NCI-H1436 treated with DMSO at 0.1 percent for 48 hours (cell line): ENCODE data around the gene NEK1.
"Not testable (repeated sequence)": the region's sequence is repeated elsewhere in the genome, so short reads cannot be mapped to it uniquely, and the experiment has no call there.

ENCODE experiments used
- DNase-seq: peaks from one replicate; lab custom pipeline; 2025; lab: John Stamatoyannopoulos, UW

The NEK1 gene

DNA sequence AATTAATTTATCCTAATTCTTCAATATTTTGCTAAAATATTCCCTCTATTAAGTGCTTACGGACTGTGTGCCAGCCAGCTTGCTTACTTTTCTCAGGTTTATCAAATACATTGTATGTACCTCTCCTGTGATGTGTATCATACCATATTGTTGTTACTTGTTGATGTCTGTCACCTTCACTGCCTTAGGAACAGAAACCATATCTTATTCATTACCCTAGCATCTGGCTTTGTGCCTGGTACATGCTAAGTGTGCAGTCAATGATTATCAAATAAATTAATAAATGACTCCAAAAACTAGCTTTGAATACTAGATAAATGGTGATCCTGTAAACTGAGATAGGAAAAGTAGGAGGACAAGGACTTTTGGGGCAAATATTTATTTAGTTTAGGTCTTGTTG lies 14.9 kb upstream of the NEK1 start:
- DNase-seq = no peak

DNA sequence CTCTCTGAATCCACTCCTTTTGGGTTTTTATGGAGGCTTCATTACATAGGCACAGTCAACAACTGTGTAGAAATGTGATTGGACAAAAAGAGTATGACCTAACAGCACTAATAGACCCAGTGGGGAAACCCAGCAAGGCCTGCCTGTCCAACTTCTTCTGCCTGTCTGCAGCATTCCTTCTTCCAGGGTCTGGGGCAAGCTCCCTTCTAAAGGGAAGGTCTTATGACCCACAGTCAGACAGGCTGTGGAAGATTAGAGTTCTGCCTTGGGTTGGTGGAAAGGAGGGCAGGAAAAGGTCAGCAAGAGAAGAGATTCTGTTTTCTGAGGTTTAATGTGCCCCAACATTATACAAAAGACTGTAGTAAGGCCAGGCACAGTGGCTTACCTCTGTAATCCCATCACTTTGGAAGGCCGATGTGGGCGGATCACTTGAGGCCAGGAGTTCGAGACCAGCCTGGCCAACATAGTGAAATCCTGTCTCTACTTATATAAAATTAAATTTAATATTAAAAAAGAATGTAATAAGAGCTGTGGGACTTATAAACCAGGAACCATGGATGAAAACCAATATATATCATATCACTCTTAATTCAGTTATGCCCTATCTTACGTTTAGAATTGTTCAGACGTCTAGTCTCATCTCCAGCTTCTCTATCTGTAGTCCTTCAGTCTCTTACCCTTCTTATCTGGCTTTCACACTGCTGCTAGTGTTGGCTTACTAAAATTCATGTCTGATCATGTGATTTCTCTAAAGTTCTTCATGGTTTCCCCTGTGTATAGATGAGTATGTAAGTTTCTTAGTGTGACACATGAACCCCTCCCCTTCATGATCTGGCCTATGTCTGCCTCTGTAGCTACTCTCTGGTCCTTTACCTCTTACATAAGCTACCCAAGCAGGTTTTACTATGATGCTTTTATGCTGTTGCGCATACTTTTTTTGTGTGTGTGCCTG lies 14.2 kb upstream of the NEK1 start:
- no peak for DNase-seq

DNA sequence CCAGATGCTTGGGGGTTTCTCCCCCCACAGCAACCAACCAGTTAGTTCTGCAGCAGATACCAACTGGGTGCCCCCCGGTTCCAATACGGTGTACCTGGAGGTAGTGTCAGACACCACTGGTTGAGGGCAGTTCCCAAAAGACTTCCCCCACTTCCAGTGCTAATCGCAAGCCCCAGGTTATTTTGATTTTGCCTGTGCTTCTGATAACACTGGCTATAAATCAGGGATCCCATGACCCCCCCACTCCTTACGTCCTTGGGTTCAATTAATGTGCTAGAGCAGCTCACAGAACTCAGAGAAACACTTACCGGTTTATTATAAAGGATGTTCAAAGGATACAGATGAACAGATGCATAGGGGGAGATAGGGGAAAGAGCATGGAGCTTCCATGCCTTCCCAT lies 13.5 kb upstream of the NEK1 start:
- no peak for DNase-seq

DNA sequence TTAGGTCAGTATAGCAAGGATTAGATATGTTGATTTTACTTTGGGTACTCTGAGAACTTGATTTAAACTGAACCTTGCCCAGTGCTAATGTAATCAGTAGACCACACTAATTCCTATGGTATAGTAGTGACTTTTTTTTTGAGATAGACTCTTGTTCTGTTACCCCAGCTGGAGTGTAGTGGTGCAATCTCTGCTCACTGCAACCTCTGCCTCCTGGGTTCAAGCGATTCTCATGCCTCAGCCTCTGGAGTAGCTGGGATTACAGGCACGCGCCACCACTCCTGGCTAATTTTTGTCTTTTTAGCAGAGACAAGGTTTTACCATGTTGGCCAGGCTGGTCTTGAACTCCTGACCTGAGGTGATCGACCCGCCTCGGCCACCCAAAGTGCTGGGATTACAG lies 11.6 kb upstream of the NEK1 start:
- DNase-seq = not testable (repeated sequence)

DNA sequence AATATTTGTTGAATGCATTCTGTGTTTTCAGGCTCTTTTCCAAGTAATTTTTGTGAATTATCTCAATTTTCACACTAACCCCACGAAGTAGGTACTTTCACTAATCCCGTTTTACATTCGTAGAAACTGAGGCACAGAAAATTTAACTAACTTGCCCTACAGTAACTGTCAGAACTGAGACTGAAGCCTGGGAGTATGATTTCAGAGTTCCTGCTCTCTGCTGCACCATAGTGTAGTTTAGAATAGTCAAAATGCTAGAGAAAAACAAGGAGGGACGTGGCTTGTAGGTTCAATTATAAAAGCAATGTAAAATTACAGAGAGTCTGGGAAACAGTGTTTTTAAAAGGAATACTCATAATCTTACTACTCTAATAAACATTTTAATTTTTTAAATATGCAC lies 10.2 kb upstream of the NEK1 start:
- DNase-seq = no peak

DNA sequence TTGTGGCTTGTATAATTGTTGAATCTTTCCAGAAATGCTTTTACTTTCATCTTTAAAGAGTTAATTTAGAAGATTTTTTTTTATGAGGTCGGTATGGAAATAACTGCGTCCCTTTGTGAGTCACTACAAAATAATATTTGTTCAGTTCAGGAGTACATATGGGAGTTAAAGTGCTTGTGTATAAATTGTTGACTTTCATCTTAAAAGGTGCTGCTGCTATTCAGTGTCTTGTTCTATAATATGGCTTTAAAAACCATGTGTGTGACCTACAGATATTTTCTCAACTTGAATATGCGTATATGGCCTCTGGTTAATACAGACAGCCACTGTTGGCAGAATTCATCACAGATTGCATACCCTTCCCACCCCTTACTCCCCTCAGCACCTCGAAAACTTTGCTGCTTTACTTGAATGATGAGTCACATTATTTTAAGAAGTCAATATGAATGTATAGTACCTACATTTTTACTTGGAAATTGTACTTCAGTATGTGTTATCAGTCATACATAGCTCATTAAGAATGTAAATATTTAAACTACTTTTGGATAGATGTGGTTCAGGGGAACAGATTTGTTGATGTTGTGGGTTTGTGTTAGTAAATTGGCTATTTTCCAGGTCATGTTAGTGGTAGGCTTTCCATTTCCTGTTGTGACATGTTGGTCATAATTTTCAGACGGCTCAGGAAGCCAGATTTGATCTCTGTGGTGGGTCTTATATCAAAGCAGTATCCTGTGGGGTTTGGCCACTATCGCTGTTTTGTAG lies 9.5 kb upstream of the NEK1 start:
- DNase-seq = no peak

DNA sequence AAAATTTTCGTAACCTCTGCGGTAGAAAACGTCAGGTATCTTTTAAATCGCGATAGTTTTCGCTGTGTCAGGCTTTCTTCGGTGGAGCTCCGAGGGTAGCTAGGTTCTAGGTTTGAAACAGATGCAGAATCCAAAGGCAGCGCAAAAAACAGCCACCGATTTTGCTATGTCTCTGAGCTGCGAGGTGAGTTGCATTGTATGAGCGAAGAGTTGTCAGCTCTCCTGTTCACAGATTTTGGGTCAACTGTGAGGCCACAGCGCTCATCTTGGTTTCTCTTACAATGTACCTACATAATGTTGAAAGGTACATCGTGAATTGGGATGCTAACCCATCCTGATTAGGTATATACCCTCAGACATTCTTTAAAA lies 8.5 kb upstream of the NEK1 start:
- no peak for DNase-seq

DNA sequence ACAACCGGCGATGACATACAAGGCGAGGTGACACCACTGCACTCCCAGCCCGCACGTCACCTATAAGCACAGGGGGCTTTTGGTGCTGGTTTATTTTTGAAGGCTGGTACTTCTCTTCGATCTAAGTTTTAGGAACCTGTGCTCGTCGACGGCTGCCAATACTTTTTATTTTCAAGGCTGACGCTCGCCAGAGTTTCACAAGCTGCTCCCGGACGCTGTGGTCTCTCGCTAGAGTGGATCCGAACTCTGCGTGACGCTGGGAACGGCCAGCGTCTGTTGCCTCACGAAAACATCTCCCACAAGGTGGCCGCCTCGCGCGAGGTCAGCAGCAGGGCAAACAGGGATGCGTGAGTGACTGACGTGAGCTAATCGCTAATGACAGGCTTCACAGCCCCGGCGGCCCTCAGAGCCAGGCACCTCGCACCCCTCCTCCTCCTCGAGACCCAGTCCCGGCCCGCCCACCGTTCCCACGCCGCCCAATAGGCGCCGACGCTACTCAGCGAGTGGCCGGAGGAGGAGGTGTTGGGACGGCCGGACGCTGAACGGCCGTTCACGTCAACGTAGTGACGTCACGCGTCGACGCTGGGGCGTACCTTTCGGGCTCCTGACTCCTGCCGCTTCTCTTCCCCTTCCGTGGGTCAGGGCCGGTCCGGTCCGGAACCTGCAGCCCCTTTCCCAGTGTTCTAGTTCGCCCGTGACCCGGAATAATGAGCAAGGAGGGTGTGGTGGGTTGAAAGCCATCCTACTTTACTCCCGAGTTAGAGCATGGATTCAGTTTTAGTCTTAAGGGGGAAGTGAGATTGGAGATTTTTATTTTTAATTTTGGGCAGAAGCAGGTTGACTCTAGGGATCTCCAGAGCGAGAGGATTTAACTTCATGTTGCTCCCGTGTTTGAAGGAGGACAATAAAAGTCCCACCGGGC lies 7.8 kb upstream of the NEK1 start, which contains the start of gene CLCN3:
Gene CLCN3 (plus strand): TSS at position 621 of the 922 bp plus-strand sequence. CDS start 15,351 bp downstream, outside the sequence.
- DNase-seq = peak; percentile 63

DNA sequence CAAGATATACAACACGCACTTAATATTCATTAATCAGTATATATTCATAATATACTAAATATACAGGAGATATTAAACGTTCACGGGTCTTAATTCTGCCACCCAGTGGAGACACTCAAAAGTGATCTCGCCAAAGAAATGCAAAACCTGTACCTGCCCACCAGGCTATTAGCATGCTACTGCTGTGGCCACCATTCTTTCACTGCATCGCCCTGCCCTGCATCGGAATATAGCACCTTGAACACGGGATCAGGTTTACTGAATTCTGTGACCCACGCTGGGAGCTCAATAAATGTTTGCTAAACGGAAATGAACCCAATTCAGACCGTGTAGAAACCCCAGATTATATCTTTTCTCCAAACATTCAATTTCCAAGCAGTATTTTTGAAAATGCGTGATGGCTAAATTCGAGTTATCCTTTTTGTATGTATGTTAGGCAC lies 7.2 kb upstream of the NEK1 start:
- no peak for DNase-seq

DNA sequence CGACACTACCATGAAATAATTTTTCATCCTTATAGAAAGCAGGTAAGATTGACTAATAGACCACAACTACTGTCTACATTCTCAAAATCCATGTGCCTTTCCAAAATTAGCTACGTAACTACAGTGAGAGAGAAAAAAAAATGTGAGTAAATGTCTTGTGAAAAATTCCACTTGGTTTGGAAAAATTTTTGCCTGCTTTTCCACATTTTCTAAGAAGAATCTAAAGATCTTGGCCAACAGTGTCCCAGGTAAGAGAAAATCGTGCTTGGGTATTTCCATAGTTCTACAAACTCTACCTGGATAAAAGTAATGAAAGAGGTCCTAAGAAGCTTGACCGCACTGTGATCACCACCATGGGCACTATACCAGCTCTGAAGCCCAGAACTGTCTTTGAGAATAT lies 6.6 kb upstream of the NEK1 start:
- no peak for DNase-seq

DNA sequence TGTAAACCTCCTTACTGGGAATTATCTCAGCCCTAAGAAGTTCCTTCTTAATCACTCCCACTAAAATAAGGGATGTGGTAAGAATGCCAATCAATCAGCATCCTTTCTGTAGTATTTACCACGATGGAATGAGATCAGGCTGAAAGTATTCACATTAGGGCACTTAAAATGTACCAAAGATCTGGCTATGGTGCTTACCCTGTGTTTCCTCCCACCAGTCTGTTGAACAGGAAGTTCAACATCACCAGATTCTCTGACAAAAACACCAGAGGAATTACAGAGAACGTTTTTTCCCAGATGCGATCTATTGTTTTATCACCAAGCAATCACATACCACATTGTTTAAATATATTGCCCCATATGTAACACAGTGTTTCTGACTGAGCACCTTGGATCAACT lies 5.9 kb upstream of the NEK1 start:
- DNase-seq = no peak

DNA sequence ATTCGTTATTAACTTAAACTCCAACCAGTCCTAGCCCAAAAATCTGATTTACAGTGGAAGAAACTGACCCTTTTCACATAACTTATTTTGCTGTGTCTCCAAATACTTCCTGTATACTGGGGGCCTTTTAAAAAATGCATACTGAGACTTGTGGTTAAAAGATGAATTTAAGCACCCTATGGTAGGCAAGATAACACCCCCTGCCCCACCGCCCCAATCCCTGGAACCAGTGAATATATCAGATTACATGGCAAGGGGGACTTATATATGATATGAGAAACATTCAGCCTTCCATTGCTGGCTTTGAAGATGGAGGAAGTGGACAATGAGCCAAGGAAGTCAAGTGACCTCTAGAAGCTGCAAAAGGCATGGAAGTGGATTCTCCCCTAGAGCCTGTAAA lies 4.9 kb upstream of the NEK1 start:
- DNase-seq = no peak

DNA sequence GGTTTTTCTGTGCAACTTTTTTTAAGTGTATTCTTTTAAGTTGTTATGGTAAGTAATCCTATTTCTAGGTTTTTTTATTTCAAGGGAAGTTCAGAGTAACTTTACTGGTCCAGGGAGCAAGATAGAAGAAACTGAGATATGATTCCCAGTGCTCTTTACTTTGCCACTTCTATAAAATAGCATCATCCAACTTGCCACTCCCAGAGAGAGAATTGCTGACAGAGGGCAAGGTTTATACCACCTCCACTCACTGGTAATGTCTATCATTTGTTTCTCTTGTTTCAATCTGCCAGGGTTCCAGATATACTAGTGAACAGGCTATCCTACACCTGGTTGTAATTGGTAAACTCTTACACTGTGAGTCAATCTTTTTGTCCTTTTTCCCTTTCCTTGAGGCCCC lies 4.5 kb upstream of the NEK1 start:
- no peak for DNase-seq

DNA sequence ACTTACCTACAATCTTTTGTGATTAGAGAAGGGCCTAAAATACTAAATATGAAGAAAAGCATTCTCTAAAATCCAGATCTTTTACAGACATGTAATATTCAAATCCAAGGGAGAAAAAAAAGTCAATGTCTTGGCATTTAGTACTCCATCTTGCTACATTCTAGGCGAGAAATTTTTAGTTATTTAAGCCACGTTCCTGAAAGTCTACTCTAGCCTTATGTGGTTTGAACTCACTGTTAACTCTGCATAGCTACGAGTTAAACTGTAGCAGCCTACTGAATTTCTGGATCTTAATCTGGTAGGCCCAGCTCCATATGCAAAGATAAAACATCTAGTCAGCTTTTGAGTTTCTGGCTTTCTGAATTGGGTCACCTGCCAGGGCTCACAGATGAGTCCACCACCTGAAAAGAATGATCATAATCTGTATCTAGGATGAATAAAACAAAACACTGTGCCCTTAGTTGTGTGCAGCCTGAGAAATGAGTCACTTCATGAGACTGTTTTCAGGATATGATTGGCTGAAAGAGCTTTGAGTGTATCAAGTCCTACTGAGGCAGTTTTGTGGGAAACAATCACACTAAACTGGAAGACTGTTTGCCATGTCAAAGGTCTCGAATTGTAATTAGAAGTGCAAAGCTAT lies 3.2 kb upstream of the NEK1 start:
- DNase-seq = no peak

DNA sequence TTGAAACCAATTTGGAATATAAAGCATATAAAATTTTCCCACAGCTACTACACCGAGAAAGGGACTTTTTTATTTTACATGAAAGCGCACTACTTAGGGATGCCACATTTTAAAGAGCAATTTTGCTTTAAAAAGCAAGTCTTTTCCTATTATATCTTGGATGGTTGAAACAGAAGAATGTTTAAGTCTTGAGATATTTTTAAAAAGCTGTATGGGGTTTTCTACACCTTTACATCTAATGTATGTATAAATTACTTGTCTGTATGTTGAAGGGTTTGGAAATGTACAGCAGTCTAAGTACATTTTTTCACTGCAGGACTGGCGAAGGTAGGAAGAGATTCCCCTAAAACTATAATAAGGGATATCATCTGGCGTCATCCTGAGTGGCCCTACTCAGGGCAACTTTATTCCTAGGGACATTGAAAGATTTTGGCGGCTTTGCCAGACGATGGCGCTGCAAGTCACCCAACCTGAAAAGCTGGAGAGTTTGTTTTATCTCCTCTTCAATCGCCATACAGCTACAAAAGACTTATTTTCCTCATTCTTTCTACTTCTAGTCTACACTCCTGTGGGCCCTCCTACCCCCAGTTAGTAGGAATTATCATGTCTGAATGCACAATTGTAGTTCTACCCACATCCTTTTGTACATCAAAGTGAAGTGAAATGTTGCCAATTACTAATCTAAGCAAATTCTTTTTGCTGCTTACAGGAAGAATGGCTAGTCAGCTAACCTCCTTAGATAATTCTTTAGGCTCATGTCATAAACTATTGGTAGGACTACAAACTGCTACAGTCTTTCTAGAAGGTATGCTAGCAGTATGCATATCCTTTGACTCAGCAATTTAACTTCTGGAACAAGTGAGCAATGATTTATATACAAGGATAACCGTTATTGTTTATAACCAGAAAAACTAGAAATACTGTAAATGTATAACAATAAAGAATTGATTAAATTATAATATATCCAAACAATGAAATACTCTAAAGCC lies 782 bp upstream of the NEK1 start:
- peak; percentile 31 for DNase-seq

DNA sequence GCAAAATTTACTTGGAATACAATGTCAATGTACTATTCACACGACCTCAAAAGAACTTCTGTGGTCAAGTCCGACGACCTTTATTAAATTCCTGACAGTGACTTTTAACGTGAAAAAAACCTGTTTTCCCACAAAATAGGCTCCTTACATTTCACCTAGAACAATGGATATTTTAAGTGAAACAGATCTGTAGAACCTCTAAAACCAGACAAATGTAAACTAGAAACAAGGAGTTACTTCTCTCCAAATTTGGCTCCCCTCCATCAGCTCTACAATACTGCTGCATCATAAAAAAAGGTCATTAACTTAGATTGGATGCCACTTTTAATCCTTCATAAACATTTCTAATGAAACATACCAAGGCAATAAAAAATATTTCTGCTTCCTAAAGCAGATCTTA lies 1.2 kb downstream of the NEK1 start:
- DNase-seq = no peak

DNA sequence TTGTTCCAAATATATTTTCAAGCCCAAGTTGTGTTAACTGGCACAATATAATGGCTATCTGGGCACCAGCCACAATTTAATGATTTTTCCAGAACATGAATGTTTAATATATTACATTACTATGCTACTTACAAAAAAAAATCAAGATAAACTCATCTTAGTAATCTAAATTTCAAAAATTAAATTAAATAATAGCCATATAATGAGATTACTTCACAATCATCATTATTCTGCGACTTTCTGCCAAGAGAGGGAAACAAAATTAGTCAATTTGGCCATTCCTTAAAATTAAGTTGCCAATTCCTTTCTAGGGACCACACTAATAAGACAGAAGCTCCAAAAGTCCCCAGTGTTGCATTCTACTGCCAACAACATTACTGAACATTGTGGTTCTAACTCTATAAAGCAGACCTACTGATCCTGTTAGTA lies 7.5 kb downstream of the NEK1 start:
- no peak for DNase-seq

DNA sequence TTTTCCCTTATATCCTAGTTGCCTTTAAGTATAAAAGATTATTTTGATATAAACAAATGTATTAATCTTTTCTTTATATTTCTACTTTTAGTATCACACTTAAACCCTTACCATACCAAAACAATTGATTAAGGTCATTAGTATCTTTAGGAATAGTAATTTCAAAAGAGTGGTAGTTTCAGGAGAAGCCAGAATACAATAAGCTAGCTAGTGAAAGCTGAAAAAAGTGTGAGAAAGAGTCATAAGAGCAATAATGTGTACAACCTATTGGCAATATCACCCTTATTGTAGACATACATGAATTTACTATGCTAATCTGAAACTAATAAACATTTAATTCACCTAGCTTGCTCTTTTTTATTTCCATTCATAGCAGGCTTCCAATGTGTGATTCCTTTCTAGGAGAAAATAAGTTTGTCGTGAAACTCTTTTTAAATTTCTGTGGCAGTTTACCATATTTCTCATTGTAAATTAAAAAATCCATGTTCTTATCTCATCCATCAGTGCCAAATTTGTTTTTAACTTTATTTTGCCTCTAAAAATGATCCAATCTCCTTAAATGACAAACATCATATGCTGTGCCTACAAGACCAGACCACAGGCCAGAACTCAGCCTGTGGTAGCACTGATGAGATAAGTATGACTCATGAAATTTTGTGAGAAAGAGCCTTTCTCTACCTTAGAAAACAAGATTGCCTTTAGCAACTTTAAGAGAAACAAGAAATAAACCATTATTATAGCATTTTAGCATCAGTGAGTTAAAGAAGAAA lies 8.1 kb downstream of the NEK1 start:
- no peak for DNase-seq

DNA sequence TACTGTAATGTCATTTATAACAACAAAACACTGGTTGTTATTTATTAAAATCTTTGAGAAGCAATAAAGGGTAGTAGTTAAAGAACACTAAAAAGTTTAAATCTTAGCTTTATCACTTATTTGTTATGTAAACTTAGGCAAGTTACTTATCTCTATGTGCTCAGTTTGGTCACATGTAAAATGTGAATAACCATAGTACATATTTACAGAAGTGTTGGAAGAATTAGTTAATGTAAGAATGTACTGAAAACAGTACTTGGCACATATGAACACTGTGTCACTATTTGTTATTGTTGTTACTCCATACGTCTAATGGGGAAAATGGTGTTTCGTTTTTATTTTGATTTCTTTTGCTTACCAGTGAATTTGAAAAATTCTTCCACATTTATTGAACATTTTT lies 9.1 kb downstream of the NEK1 start:
- DNase-seq = no peak
